NCI-H748 (cell line): Measurements from ENCODE around the gene RSBN1L.
"Not testable (repeated sequence)": the region's sequence is repeated elsewhere in the genome, so short reads cannot be mapped to it uniquely, and the experiment has no call there.

Experiments
- DNase-seq: peaks from one replicate; lab custom pipeline; 2025; ENCODE audit not compliant: unreplicated experiment; lab: John Stamatoyannopoulos, UW

Gene RSBN1L

GRCh38 chr7:77687100-77687746, 9.0 kb upstream of the RSBN1L start:
- DNase-seq: no peak

DNA sequence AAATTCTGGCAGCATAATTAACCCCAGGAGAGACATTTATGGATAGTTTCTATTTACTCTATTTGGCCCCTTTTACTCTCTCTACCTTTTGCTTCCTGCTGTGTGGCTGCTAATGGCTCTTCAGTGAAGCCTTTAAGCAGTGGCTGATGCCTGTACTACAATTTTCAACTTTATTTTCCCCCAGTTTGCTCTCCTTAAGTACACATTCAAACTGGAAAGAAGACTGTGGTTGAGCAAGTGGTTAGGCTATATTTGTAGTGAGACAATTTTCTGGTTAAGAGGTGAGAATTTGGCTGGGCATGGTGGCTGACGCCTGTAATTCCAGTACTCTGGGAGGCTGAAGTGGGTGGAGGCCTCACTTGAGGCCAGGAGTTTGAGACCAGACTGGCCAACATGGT, 8.5 kb upstream of the RSBN1L start:
- peak; percentile 13 for DNase-seq

DNA sequence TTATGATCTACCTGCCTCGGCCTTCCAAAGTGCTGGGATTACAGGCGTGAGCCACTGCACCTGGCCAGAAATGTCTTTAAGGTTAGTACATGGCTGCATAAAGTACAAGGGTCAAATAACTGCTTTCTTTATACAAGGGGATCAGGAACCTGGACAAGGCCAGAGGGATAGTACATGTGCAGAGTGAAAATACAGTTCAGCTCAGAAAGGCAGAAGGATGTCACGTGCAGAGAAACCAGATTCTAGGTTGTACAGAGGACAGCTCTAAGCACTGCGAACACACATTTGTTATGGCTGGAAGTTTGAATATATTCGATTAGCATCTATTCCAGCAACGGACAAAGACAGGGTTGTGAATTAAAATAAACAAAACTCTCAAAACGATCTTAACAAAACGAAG, 6.0 kb upstream of the RSBN1L start:
- no peak for DNase-seq

DNA sequence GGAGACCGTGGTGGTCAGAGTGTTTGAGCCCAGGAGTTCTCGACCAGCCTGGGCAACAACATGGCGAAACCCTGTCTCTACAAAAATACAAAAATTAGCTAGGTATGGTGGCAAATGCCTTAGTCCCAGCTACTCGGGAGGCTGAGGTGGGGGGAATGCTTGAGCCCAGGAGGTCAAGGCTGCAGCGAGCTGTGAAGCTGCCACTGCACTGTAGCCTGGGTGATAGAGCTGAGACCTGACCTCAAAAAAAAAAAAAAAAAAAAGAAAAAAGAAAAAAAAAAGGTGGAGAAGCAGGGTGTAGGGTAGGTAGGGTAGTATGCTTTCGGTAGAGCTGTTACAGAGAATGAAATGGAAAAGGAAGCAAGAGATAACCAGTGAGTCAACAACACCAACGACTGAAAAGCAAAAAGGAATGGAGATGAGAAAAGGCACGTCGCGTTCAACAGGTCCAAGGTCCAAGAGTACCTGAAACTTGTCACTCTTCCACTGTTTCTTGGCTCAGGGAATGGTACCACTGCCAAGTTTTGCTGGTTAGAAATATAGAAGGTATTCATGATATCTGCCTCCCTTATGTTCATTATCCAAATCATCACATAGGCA, 4.3 kb upstream of the RSBN1L start:
- DNase-seq: no peak

DNA sequence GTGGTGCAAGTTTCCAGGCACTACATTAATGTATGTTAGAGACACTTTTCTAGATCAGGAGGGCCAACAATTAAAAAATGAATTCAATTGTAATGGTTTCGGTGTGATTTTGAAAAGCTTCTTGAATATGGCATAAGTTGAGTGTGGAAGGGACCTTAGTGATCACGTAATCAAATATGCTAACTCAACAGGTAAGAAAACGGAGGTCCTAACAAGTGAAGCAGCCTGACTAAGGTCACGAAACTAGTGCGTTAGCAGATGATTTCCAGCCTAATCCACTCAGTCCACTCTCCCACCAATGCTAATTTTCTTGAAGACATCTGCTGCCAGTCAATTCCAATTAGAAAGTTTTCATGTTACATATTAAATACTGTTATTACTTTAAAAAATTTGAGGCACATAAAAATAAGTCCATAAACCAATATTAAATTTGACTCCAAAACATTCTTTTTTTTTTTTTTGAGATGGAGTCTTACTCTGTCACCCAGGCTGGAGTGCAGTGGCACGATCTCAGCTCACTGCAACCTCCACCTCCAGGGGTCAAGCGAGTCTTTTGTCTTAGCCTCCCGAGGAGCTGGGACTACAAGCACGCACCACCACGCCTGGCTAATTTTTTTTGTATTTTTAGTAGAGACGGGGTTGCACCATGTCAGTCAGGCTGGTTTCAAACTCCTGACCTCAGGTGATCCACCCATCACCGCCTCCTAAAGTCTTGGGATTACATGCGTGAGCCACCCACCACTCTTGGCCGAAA, 2.3 kb upstream of the RSBN1L start:
- DNase-seq: no peak

DNA sequence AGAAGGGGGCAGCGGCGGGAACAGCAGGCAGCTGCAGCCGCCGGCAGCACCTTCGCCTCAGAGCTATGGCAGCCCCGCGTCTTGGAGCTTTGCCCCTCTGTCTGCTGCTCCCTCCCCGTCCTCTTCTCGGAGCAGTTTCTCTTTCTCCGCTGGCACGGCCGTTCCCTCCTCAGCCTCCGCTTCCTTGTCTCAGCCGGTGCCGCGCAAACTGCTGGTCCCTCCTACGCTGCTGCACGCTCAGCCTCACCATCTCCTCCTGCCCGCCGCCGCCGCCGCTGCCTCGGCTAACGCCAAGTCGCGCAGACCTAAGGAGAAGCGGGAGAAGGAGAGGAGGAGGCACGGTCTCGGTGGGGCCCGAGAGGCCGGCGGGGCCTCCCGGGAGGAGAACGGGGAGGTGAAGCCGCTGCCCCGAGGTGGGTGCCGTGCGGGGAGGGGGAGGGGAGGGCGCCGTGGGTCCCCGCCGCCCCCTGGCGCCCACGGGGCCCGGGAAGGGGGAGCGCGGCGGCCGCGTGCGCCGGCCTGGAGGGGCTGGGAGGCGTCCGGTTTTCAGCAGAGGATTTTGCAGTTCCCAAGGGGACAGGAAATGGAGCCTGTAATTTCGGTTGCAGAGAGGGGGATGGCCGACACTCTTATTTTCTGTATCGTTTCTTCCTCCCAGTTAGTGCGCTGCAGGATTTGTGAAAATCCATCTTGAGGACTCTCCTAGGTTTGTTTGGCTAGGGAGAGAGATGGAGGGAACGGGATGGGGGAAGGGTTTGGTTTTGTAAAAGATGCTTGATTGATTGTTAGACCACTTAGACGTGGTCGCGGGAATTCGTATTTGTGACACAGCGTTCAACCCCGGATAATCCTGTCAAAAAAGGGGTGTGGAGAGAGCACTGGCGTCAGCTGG, 630 bp downstream of the RSBN1L start:
- peak; percentile 77 for DNase-seq

DNA sequence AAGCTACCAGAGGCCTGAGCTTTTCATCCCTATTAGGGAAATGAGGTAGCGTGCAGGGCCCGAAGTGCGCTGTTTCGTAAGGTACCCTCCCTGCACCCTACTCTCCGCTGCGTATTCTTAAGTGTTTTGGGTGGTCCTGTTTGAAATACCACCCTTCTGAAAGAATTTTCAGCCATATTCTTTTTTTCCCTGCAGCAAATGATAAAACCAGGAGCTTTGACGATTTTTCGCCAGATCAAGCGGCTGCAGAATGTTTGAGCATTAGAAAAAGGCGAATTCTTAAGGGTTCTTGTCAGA, 1.2 kb downstream of the RSBN1L start:
- DNase-seq: no peak

DNA sequence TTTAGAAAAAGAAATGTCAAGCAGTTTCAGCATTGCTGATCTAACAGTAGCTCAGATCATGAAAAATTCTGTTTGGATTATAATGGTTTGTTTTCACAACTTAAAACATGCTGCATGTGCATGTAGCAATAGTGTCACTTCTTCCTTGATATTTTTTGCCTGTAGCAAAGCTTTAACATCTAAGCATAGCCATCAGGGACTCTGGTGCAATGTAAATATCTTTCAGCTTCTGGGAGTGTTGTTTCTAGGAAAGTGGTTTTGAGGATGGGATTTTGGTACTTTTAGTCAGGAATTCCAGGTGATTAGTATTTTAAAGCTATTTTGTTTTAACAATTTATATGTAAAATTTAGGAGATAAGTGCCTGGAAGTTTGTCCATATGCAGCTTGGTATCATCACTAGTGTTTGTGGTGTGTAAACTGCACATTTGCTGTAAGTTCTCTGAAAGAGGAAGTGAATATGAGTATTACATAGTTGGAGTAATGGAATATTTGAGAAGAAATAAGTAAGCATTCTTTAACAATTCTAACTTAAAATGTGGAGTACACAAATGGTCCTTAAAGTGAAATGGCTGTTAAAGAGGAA, 1.9 kb downstream of the RSBN1L start:
- no peak for DNase-seq

DNA sequence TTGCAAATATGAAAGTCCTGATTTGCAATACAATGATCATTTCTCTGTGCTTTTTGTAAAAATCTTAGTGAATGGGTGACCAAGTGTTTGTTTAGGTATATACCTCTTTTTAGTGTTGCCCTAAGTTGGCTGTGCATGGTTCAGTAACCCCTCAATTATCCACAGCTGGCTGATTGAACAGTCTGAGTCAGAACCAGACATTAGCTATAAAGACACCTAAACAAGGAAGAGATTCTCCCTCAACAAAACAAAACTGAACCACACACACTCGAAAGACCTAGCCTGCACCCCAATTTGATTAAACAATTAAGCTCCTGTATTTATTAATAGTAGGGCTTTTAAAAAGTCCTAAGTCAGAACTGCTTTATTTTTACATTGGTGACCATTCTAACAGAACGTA, 2.8 kb downstream of the RSBN1L start:
- DNase-seq: peak; percentile 10

- DNase-seq: no peak
These were observed 6.3 kb downstream of the RSBN1L start for GRCh38 chr7:77702513-77702912.

- DNase-seq: no peak
These were observed 6.8 kb downstream of the RSBN1L start for GRCh38 chr7:77702968-77703472.

- not testable (repeated sequence) for DNase-seq
These were observed 7.4 kb downstream of the RSBN1L start for GRCh38 chr7:77703669-77704068.

DNA sequence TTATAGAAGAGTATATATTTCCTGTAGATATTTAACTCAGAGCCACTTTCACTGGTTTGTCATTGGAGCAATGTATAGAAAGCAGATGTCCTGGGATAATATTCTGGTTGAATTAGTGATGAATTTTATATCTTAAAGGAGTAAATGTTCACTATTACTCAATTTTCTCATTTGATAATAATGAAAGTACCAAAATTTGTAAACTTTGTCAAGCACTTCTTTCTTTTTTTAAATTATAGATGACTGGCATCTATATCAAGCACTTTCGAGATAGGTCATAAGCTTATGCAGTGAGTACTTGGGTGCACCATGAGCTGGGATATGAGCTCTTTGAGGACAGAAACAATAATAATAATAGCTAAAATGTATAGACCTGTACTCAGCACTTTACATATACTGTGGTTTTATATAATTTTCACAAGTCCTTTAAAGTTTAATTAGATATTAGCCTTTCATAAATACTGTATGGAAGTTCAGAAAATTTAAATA, 11.3 kb downstream of the RSBN1L start:
- DNase-seq: no peak

- DNase-seq: no peak
These were observed 13.8 kb downstream of the RSBN1L start for GRCh38 chr7:77710067-77710466.

- no peak for DNase-seq
These were observed 14.6 kb downstream of the RSBN1L start for GRCh38 chr7:77710861-77711260.

DNA sequence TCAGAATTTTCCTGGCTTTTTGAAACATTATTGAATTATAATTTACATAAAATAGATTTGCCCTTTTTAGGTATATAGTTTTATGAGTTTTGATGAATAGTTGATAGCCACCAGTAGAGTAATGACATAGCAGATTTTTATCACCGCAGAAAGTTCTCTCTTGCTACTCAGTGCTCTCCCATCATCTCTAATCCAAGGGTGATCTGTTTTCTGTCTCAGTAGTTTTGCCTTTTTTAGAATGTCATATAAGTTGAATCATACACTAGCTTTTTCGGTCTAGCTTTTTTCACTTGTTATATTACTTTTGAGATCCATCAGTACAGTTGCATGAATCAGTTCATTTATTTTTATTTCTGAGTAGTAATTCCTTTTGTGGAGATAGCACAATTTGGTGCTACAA, 17.9 kb downstream of the RSBN1L start:
- no peak for DNase-seq

- DNase-seq: not testable (repeated sequence)
These were observed 18.7 kb downstream of the RSBN1L start for GRCh38 chr7:77714931-77715330.

DNA sequence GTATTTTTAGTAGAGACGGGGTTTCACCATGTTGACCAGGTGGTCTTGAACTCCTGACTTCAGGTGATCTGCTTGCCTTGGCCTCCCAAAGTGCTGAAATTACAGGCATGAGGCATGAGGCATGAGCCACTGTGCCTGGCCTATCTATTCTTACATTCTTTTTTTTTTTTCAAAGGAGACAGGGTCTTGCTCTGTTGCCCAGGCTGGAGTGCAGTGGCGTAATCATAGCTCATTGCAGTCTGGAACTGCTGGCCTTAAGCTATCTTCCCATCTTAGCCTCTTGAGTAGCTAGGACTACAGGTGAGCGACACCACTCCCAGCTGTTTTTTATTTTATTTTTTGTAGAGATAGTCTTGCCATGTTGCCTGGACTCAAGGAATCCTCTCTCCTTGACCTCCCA, 20.5 kb downstream of the RSBN1L start:
- no peak for DNase-seq

- not testable (repeated sequence) for DNase-seq
These were observed 21.3 kb downstream of the RSBN1L start for GRCh38 chr7:77717566-77717965.

- peak; percentile 71 for DNase-seq
These were observed 31.3 kb downstream of the RSBN1L start for GRCh38 chr7:77727527-77727926.
